HL-60/S4 (cell line): ENCODE measurements around the gene SOX6.

ENCODE experiments used
- in situ Hi-C: fragments of 300-500 bp; cut with MboI; formaldehyde crosslinking; loops from 2 replicates; pipeline ENCODE4 v1.14.3; 2022; ENCODE audit warnings: low sequenced_read_pairs

SOX6 gene

DNA sequence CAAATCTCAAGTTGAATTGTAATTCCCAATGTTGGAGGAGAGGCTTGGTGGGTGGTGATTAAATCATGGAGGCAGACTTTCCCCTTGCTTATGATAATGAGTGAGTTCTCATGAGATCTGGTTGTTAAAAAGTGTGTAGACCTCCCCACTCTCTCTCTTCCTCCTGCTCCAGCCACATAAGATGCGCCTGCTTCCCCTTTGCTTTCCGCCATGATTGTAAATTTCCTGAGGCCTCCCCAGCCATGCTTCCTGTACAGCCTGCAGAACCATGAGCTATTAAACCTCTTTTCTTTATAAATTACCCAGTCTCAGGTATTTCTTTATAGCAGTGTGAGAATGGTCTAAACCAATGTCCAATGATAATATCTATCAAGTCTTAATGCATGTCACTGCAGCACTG is 34.2 kb downstream of the SOX6 start:
- in situ Hi-C loops, result no loop called here

DNA sequence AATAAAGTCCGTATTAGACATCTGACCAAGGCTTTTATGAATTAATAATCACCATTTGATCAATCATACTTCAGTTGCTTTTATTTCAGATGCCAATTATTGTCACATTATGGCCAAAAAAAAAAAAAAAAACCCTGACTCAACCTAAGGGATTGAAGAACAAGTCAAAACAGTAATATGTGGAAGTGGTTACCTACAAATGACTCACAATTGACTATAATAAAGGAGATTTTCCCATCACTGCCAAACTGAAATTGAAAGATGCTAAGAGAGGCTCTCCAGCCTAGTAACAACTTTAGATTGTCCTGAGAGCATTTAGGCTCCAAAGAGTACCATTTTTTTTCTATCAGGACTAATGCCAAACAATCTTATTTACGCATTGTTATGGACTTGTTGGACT is 35.2 kb downstream of the SOX6 start:
- in situ Hi-C loops, result no loop called here

DNA sequence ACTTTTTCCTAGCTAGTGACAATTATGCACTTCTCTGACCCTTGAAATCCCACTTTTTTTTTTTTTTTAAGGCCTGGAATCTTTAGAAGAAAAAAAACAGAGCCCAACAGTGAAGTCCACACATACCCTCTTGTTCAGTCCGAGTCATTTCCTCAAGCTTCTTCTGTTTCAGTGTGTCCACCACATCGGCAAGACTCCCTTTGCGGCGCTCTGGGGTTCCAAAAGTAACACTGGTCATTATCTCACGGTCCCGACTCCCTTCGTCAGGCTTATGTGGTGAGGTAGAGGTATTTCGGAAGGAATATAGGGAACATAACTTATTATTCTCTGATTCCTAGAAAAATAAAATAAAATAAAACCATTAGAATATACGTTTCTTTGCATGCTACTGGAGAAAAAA is 38.0 kb downstream of the SOX6 start:
- in situ Hi-C loops, result no loop called here

DNA sequence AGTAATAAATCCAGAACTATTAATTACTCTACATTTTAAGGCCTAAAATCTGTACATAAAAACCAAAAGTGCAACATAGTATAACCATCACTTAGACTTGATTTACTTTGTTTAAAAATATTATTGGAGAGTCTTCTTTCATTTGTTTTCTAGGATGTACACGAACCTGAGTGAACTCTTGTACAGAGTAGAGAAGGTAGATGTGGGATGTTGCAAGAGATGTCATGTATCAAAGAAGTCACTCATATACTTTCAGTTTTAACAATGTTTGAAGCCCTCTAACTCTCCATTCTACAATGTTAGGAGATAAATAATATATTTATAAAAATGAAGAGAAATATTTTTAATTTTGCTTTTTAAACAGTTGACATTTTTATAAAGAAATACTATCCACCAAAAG is 38.6 kb downstream of the SOX6 start:
- in situ Hi-C loops, result no loop called here

DNA sequence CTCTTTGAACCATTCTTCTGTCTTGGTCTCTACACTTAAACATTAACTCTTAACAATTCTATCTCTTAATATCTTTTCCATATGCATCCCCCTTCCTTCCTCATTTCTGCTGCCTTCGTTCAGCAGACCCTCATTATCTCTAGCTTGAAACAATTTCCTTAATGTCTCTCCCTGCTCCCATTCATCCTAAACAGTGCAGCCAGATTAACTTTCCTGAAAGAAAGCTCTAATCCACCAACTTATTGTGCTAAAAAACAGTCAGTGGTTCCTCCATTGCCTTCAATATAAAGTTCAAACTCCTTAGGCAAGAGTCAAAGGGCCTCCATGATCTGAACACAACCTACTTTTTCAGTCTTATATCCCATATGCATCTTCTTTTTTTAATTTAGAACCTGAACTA is 42.5 kb downstream of the SOX6 start:
- in situ Hi-C loops, result no loop called here

DNA sequence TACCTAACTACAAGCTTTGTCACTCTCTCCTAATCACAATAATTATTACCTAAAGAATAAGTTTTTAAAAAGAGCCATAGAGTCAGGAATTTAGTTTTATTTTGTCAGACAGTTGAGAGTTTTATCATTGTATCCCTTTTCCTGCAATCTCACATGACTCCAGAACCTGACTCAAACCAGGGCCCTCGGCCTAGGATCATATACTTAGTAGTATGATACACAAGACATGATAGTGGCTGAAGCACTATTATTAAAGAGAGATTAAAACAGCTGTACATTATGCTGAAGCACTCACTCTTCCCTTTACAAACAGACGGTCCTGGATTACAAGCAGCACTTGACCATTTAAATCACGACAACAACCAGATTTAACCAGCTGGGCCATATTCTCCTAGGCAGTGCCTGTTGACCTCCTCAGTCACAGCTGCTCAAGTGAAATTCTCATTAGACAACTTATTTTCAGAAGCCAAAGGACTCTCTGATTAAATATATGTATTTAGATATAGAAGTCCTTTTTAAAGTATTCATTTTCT is 44.0 kb downstream of the SOX6 start:
- in situ Hi-C loops, result no loop called here

DNA sequence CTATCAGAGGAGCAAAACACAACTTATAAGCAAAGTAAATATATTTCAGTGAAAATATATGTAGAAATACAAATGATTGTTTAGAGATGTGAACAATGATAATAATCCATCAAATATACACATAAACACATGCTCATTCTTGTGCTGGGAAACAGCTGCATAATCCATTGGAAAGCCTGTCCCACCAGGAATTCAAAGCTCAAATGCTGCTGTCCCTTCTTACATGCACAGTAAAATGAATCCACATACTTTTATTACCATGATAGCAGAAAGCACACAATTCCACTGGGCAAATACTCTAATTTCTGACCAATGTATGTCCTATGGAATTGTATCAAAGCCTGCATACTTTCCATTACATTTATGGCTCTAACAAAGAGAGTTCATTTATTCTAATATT is 44.5 kb downstream of the SOX6 start:
- in situ Hi-C loops, result no loop called here

DNA sequence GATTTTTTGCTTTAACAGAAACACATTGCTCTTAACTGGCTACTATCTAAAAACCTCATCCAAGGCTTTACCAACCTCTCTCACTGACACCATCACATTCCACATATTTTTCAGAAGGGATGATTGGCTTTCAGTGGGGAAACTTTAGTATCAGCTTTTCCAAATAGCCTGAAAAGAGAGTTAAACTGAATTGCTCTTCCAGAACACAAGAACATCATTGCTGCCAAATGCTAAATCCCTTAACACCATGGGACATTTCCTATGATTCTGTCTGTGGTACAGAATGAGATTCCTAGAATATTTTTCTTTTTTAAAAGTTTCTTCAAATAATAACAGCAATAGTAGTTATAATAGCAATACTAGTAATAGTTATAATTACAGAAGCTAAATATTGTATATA is 45.4 kb downstream of the SOX6 start:
- in situ Hi-C loops, result no loop called here

DNA sequence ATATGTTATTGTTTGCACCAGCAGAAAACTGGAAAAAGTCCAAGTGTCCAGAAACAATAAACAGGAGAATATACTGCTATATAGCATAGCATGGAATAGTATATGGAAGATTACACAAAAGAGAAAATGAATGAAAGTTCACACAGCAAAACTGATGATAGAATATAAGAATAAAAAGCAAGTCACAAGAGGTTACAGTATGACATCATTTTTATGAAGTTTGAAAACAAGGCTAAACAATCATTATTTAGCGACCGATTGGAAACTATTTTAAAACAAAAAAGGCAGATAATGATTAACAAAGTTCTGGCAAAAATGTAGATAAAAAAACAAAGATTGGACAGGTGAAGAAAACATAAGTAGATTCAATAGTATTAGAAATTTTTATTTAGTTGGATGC is 47.1 kb downstream of the SOX6 start:
- in situ Hi-C loops, result no loop called here

DNA sequence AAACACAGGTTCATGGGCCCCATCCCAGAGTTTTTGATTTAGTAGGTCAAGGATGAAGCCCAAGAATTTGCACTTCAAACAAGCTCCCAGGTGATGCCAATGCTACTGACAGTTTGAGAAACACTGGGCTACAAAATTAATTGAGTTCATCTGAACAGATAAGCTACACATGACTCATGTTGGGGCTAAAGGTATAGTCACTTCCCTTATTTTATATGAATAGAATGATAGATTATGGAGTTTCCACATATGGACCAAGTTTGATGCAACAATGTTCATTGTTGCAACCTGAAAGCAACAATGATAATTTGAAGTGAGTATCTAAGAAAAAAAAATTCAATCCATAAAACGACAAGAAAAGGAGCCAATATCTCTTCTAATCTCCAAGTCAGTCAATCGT is 54.9 kb downstream of the SOX6 start:
- in situ Hi-C loops, result no loop called here

DNA sequence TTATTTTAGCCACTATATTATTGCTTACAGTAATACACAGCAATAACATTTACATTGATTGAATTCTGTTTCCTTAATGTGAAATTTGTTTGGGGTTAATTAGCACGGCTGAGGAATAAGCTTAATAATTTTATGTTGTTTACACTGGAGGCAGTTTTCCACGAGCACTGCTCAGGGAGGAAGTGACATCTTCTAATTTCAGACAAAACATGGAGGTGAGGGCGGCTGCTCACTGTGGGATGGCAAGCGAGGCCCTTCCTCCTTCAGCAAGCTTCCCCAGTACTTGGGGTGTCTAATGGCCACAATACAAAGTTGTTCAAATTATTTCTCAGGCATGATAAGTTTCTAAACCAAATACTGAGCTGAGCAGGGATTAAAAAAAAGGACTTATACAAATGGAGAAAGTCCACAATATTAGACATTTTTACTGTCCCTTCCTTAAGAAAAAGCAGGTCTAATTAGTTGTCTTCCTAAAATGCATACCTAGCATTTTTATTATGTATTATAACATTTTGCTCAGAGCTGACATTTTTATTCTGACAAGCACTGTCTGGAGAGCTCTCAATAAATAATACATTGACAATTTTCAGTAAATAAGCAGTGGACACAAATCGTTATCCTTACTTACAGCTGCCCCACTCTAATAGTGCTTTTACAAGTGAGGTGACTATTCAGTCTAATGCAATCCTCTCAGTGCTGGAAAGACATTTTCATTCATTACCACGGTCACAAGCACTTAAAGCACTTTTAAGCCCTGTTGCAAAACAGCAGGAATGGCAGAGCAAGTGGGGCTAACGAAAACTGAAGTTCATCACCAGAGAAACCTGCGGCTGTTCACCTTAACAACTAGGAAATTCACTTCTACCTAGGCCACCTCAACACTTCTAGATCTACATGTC is 56.2 kb downstream of the SOX6 start:
- in situ Hi-C loops, result no loop called here

DNA sequence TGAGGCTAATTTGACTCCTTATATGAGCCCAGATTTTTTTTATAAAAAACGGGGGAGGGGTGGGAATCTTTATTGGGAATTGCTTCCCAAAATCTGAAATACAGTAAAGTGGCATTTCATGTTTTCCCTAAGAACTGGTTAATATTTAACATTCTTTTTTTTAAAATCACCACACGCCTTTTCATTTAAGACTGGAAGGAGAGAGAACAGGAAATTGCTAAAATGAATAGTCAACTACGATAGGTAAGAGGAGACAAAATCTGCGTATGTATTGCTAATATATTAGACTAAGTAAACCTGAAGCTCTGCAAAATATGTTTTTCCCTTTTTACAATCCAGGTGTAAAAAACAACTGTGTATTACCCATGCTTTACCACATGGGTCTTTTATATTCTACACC is 57.0 kb downstream of the SOX6 start:
- in situ Hi-C loops, result no loop called here

DNA sequence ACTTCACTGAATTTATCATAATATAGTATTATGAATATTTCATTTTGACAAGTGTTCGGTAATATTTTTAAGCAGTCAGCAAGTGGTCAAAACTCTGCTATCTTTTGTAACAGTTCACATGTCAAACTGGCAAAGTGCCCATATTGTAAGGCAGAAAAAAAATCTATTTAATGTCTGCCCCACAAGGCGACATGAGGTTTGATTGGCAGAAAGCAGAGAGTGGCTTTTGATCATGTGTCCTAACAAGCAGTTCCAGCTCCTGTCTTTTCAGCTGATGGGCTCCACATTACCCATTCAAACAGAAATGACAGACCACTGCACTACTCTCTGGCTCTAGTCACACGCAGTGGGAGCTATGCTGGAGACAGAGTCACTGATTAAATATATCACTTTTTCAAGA is 59.0 kb downstream of the SOX6 start:
- in situ Hi-C loops, result no loop called here

DNA sequence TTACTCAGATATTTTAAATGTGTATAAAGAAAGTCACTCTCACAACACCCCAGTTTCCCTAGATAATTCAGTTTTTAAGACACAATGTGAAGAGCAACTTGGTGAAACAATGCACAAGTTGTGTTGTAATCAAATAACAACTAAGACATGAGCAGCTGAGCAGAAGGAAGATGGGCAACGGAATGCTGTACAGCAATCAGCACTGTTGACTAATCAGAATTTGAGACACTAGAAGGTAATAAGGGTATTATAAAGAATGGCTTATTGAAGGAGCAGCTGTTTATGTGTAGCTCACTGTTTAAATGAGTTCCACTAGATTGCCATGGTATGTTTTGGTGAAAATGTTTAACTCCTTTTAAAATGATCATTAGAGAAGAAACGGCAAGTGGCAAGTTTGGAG is 60.1 kb downstream of the SOX6 start:
- in situ Hi-C loops, result no loop called here

DNA sequence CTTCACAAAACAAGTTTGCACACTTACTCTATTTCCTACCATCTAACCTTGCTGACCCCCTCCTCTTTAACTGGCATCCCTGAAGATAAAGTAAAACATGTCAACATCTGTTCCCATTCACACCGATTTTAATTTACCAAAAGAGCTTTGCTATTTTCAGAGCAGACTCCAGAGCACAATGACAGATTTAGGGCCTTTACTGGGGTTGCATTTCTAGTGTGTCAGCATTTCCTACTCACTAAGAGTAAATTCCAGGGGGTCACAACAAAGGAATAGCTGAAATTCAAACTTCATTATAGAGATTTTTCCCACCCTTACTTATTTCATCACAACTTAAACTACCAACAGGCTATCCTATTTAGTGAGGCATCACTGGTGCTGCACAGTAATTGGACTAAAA is 60.8 kb downstream of the SOX6 start:
- in situ Hi-C loops, result no loop called here

DNA sequence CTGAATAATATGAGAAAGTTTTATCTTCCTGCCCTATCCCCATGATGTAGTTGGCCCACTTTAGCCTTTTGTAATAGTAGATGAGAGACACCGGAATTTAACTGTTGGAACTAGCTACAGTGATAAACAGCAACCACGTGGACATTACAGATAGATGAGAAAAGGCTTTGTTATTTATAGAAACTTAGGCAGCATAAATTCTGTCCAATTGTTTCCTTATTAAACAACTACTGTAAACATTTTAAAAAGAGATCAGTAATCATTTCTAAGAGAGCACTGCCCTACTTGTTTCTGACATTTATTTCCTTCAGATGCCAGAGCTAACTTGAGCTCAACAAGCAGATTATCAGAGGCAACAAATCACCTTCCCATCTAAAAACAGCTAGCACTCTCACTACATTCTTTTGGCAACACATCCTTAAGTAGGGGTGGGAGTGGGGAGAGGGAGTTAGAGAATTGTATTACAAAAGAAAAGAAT is 63.1 kb downstream of the SOX6 start:
- in situ Hi-C loops, result no loop called here

DNA sequence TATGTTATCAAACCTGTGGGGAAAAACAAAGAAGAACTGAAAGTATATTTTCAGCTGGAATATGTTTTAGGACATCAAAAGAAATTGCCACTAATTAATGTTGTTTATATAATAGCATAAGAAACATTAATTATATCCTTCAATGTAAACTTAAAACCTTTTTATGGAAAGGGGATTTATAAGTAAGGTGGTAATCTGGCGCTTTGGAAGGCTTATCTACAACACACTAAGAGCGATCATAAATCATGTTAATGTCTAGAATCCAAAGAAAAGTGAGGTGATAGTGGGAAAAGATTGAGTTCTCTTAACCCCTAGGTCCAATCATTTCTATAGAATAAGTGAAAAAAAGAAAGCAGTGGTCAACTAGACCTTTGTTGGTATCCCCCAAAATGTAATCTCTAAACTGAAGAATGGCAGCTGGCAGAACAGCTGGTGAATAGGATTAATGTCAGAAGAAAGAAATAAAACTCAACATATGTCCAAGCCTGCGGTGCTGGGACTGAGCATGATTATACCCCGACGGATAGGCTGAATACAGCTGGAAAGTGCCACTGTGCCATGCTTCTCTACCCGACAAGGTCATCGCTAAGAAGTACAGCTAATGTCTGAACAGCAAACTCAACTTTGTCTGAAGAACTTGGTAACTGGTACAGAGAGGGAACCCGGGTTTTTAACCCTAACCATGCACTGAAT is 64.0 kb downstream of the SOX6 start:
- in situ Hi-C loops, result no loop called here

DNA sequence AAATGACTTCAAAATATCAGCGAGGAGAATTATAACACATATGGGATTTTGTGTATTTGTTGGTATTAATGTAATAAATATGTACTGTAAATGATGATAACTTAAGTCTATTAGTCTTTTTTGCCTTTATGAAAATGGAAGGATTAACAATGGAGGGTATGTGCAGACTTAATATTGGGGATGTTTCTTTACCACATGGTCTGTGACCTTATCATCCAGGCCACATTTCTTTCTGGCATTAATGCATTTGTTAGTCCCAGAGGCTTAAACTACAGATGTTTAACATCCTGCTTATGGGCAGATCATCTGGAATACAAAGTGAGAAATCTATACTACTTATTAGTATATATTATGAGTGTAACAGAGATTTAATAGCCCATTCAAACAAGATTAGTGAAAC is 64.6 kb downstream of the SOX6 start:
- in situ Hi-C loops, result no loop called here

DNA sequence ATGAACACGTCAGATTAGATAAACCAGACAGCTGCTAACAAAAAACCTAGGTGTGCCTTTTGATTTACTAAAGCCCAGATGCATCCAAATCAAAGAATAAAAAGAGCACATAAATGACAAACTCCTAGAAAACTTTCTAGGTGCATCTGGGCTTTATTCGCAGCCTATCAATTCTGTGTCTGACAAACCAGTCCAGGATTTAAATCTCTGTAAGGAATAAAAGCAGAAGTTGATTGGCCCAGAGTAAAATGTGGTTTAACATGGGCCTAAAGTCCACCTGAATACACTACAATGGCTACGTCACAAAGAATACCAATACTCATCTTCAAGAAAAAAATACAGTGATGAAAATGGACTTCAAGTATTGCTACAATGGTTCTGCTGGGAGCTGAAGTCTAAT is 66.8 kb downstream of the SOX6 start:
- in situ Hi-C loops, result no loop called here

DNA sequence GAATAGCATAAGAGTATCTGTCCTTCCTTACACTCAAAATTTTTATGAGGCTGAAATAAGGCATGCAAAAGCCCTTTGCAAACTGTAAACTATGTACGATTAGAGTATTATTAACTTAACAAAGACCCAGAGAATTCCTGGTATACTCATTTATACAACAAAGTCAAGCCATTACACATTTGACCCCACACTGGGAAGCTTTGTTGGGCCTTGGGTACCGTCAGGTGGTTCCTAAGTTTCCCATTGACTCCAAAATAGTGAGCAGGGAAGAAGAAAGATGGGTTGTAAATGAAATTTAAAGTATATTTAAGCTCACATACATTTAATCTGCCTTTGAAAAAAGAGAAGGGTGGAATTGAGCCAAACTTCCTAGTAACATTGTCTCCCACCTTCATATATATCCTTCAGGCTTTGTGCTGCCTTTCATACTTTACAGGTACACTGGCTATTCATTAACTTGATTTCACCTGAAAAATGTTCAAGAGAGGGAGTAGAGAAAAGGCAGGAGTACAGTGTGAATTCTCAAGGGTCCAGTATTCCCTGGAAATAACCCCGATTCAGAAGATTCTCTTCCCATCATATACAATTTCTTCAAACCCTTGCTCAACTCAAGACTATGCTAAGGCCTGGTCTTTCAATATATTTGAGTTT is 68.6 kb downstream of the SOX6 start:
- in situ Hi-C loops, result no loop called here

DNA sequence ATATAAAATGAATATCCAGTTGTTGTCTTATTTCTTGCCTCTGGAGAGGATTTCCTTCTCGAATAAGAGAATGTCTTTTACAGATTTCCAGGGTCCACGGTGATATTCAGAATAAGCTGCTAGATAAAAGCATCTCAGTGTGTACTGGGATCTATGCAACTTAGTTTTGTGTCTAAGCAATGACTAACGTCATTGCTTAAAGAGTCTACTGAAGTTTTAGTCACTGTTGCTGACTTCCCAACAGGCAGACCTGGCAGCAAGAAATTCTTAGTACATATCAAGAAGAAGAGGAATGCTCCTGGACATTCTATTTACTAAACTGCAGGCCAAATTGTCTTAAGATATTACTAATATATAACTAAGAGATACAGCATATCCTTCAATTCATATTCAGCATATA is 70.3 kb downstream of the SOX6 start:
- in situ Hi-C loops, result no loop called here

DNA sequence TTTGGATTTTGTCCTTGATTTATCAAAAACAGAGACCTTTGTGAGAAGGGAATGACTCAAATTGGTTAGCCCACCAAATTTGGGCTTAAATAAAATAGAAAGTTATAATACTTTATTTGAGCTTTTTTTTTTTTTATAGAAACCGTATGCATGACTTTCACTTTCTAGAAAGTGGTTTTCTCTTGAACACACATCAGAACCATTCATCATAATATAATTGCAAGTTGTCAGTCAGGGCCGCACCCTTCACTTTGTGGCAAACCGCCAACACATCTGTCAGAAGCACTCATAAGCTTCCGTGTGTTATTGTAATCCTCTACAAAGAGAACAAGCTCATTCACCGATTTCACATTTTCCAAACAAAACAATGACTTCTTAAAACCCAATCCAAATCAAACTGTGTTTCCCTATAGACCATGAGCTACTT is 76.1 kb downstream of the SOX6 start:
- in situ Hi-C loops, result no loop called here
